K562 (cell line): Measurements from ENCODE around the gene DENND4C. TPM values are rescaled to one million over a fixed set of nuclear protein-coding genes. Genes with fewer than 3 reads are reported as not detected.

Source experiments
- ATAC-seq: fragments of 200-7000 bp; cut with Tn5 transposase; 3 replicates; pipeline ENCODE4 v1.9.1; 2020; ENCODE audit warnings: moderate library complexity
- BruUV-seq: library from RNA; stranded (reverse); fragments of 400-500 nt; replicated peaks from 2 replicates; lab custom pipeline; 2021; lab: Mats Ljungman, UMichigan
- CTCF ChIA-PET: fragments of 300-600 bp; formaldehyde crosslinking; extraction: SDS; loops from one replicate; lab custom pipeline; 2021; ENCODE audit warnings: low intra/inter-chr PET ratio; lab: Yijun Ruan, JAX
- POLR2A ChIA-PET: fragments of 300-600, 350-650 bp; sonication (Branson Sonifier 250); formaldehyde crosslinking; extraction: SDS; loops from one replicate; lab custom pipeline; 2021; ENCODE audit warnings: antibody characterized with exemption, inconsistent platforms; lab: Yijun Ruan, JAX
- DNase-seq, 4 experiments: peaks; one replicate each; pipeline versions ENCODE4 v3.0.0 to v3.0.0-alpha.2; 2011 to 2018; ENCODE audit warnings: low spot score in 3 of 4, mixed read lengths in 3 of 4; ENCODE audit errors: extremely low read depth in 1 of 4
- FAIRE-seq: peaks from 2 replicates; lab custom pipeline; 2011; peaks lifted over from hg19 to GRCh38; lab: Jason Lieb, UNC
- H2AFZ ChIP-seq: 2 replicates; pipeline ENCODE4 v1.6.0; 2011; ENCODE audit warnings: low read depth, low read length, control low read depth, inconsistent platforms
- H3K27ac ChIP-seq: fragments of 200-600 bp; 3 replicates; pipeline ENCODE4 v1.8.0; 2011; ENCODE audit warnings: low read depth, mild to moderate bottlenecking, control low read depth, inconsistent platforms, low read length, moderate library complexity, mixed read lengths; ENCODE audit errors: extremely low read depth
- H3K27me3 ChIP-seq, 2 experiments: fragments of 300-600 bp in 1 of 2; 2 replicates in 1 of 2; 3 replicates in 1 of 2; pipeline versions ENCODE4 v1.6.0 to v1.8.0; 2011; ENCODE audit warnings: inconsistent platforms in 2 of 2, low read length in 2 of 2, mild to moderate bottlenecking in 1 of 2, mixed read lengths in 1 of 2, moderate library complexity in 1 of 2; ENCODE audit not compliant: control insufficient read depth in 2 of 2, insufficient read depth in 2 of 2
- H3K36me3 ChIP-seq: fragments of 300-600 bp; 3 replicates; pipeline ENCODE4 v1.8.0; 2011; ENCODE audit warnings: mild to moderate bottlenecking, low read length, inconsistent platforms; ENCODE audit not compliant: control insufficient read depth, insufficient read depth
- H3K4me1 ChIP-seq, 2 experiments: fragments of 200-600 bp in 1 of 2; replicated peaks in 1 of 2; 2 replicates in 1 of 2; 3 replicates in 1 of 2; pipeline versions ENCODE4 v1.5.1 to v1.8.0; 2011; ENCODE audit warnings: inconsistent platforms in 2 of 2, low read length in 2 of 2, mild to moderate bottlenecking in 1 of 2, mixed read lengths in 1 of 2, moderate library complexity in 1 of 2; ENCODE audit not compliant: control insufficient read depth in 2 of 2, insufficient read depth in 2 of 2
- H3K4me2 ChIP-seq: 2 replicates; pipeline ENCODE4 v1.6.1; 2011; ENCODE audit warnings: low read length, control low read depth, inconsistent platforms, mixed read lengths; ENCODE audit not compliant: insufficient read depth
- H3K4me3 ChIP-seq: fragments of 200-600 bp; sonication (generic), shearing (Covaris generic); 2 replicates; pipeline ENCODE4 v1.5.1; 2016; ENCODE audit warnings: control low read depth, inconsistent platforms
- H3K79me2 ChIP-seq: fragments of 200-600 bp; 3 replicates; pipeline ENCODE4 v1.8.0; 2011; ENCODE audit warnings: low read length, inconsistent platforms; ENCODE audit not compliant: control insufficient read depth, insufficient read depth
- H3K9ac ChIP-seq, 2 experiments: 2 replicates each; pipeline versions ENCODE4 v1.6.0 to v1.6.1; 2011; ENCODE audit warnings: low read depth in 2 of 2, low read length in 2 of 2, control low read depth in 1 of 2, inconsistent platforms in 1 of 2, mild to moderate bottlenecking in 1 of 2, mixed read lengths in 1 of 2; ENCODE audit not compliant: insufficient read depth in 1 of 2
- H3K9me1 ChIP-seq: one replicate; pipeline ENCODE4 v1.6.0; 2011; ENCODE audit warnings: inconsistent platforms, mild to moderate bottlenecking, low read length, moderate library complexity; ENCODE audit not compliant: control insufficient read depth, insufficient read depth
- H3K9me3 ChIP-seq: replicated peaks from 2 replicates; pipeline ENCODE4 v1.5.1; 2011; ENCODE audit warnings: low read depth, low read length, inconsistent platforms; ENCODE audit not compliant: control insufficient read depth, insufficient read depth
- H4K20me1 ChIP-seq: replicated peaks from 2 replicates; pipeline ENCODE4 v1.6.1; 2011; ENCODE audit warnings: low read length, inconsistent platforms, mixed read lengths; ENCODE audit not compliant: control insufficient read depth, insufficient read depth
- FOXK2 ChIP-seq, 2 experiments: fragments of 450-650 bp; IDR thresholded peaks in 1 of 2; conservative IDR thresholded peaks in 1 of 2; 2 replicates each; pipeline ENCODE4 v1.6.1; 2016; ENCODE audit warnings: low read depth in 2 of 2, mild to moderate bottlenecking in 1 of 2
- HMGN3 ChIP-seq: IDR thresholded peaks from 2 replicates; pipeline ENCODE4 v1.6.1; 2011; ENCODE audit warnings: borderline replicate concordance, low read depth, mild to moderate bottlenecking, mixed read lengths, low read length; ENCODE audit not compliant: insufficient read length; ENCODE audit errors: extremely low read depth
- KAT2B ChIP-seq: IDR thresholded peaks from one replicate; pipeline ENCODE4 v1.6.1; 2012; ENCODE audit warnings: low read depth, mild to moderate bottlenecking, control low read depth, inconsistent platforms, low read length, moderate library complexity
- KDM5B ChIP-seq: fragments of 200-600 bp; sonication (generic); IDR thresholded peaks from 2 replicates; pipeline ENCODE4 v1.6.1; 2012; ENCODE audit warnings: low read depth, mild to moderate bottlenecking, moderate library complexity, low read length, control low read depth, inconsistent platforms; ENCODE audit not compliant: insufficient replicate concordance
- MCM7 ChIP-seq, 2 experiments: fragments of 450-650 bp; IDR thresholded peaks; 2 replicates each; pipeline ENCODE4 v1.6.1; 2016 to 2018
- MYC ChIP-seq, 2 experiments: fragments of 250-450 bp in 1 of 2; sonication (Bioruptor Pico) in 1 of 2; IDR thresholded peaks; 2 replicates each; pipeline versions ENCODE4 v1.5.1 to v1.6.1; 2012 to 2021; ENCODE audit warnings: low read depth in 2 of 2, borderline replicate concordance in 1 of 2, improper control_type of control experiment in 1 of 2, low read length in 1 of 2, mild to moderate bottlenecking in 1 of 2, moderate library complexity in 1 of 2
- NCOA4 ChIP-seq: fragments of 450-650 bp; IDR thresholded peaks from 2 replicates; pipeline ENCODE4 v1.6.1; 2018; ENCODE audit warnings: mild to moderate bottlenecking; ENCODE audit not compliant: partially characterized antibody
- RFX1 ChIP-seq: fragments of 450-650 bp; IDR thresholded peaks from 2 replicates; pipeline ENCODE4 v1.6.1; 2016; ENCODE audit warnings: mild to moderate bottlenecking, moderate library complexity
- SAFB2 ChIP-seq: fragments of 200-400 bp; formaldehyde crosslinking; IDR thresholded peaks from 2 replicates; pipeline ENCODE4 v1.6.1; 2018; ENCODE audit warnings: borderline replicate concordance, low read length, low read depth, moderate library complexity; ENCODE audit not compliant: severe bottlenecking
- SP1 ChIP-seq: sonication (generic); formaldehyde crosslinking; IDR thresholded peaks from 2 replicates; pipeline ENCODE4 v1.8.1; 2022; ENCODE audit warnings: mild to moderate bottlenecking, missing genetic modification reagents
- SP2 ChIP-seq: IDR thresholded peaks from 2 replicates; pipeline ENCODE4 v1.6.1; 2011; ENCODE audit warnings: mild to moderate bottlenecking, low read depth, low read length, moderate library complexity; ENCODE audit not compliant: poor library complexity, severe bottlenecking; ENCODE audit errors: extremely low read depth
- STAT5A ChIP-seq: IDR thresholded peaks from 2 replicates; pipeline ENCODE4 v1.6.1; 2012; ENCODE audit warnings: low read length, inconsistent platforms, borderline replicate concordance
- TCF3 ChIP-seq: sonication (generic); formaldehyde crosslinking; IDR thresholded peaks from 2 replicates; pipeline ENCODE4 v1.4.0; 2020; ENCODE audit warnings: mild to moderate bottlenecking, missing genetic modification reagents
- WHSC1 ChIP-seq: IDR thresholded peaks from one replicate; pipeline ENCODE4 v1.6.1; 2012; ENCODE audit warnings: low read length, control low read depth, inconsistent platforms
- ZNF280B ChIP-seq: fragments of 250-450 bp; sonication (Bioruptor Pico); IDR thresholded peaks from 2 replicates; pipeline ENCODE4 v1.5.1; 2021; ENCODE audit warnings: mild to moderate bottlenecking
- WGBS: fragments of 100-300 bp; shearing (Covaris generic); methylation state at CpG from one replicate; pipeline ENCODE4 v1.1.6; 2016; ENCODE audit warnings: low coverage, mixed read lengths; ENCODE audit not compliant: insufficient coverage; ENCODE audit errors: missing lambda C conversion rate; 5-methylcytosine and 5-hydroxymethylcytosine counted together
- in situ Hi-C: fragments of 300-500 bp; cut with MboI; formaldehyde crosslinking; loops from 4 replicates; pipeline ENCODE4 v1.15.0; 2018; ENCODE audit warnings: inconsistent platforms, mixed read lengths
- intact Hi-C: fragments of 100-400 bp; cut with micrococcal nuclease; formaldehyde crosslinking; loops from 2 replicates; pipeline ENCODE4 v1.14.2; 2022
- polyA plus RNA-seq, 8 experiments: library from polyadenylated mRNA; depleted of rRNA in 4 of 8; stranded (reverse) in 5 of 8; unstranded in 3 of 8; fragments of >200 nt; fragmentation: Nextera tagmentation in 2 of 8; fragmentation: Illumina TruSeq in 1 of 8; extraction: Ambion mirVana in 2 of 8; extraction: Trizol in 1 of 8; gene quantifications; 2 replicates each; pipeline versions ENCODE4 v1.2.1 to v1.2.3, GENCODE V29; 2011 to 2014; ENCODE audit warnings: inconsistent platforms in 1 of 8, missing spikeins in 1 of 8
- total RNA-seq, 7 experiments: library from RNA; depleted of rRNA in 6 of 7; stranded (reverse); fragments of >200 nt in 6 of 7; fragmentation: Illumina TruSeq in 2 of 7; extraction: Trizol in 2 of 7; gene quantifications; 2 replicates each; pipeline versions ENCODE4 v1.2.1 to v1.2.3, GENCODE V29; 2011 to 2021; ENCODE audit warnings: low replicate concordance in 1 of 7
- TF ChIP-seq, protein P1 (sequence below): fragments of 250-450 bp; sonication (Bioruptor Pico); IDR thresholded peaks from 2 replicates; pipeline ENCODE4 v1.8.0; 2021; ENCODE audit warnings: mild to moderate bottlenecking, moderate library complexity
- TF ChIP-seq, protein P2 (sequence below): fragments of 250-450 bp; sonication (Bioruptor Pico); IDR thresholded peaks from 2 replicates; pipeline ENCODE4 v1.5.0; 2022; ENCODE audit warnings: mild to moderate bottlenecking

The DENND4C gene
- total and polyA plus RNA-seq, 9 of the 15 experiments (the other 6 are each of a cell fraction or from before 2014, with no cell fraction given): 4.8 to 31.8 (median 13.9) TPM

DNA sequence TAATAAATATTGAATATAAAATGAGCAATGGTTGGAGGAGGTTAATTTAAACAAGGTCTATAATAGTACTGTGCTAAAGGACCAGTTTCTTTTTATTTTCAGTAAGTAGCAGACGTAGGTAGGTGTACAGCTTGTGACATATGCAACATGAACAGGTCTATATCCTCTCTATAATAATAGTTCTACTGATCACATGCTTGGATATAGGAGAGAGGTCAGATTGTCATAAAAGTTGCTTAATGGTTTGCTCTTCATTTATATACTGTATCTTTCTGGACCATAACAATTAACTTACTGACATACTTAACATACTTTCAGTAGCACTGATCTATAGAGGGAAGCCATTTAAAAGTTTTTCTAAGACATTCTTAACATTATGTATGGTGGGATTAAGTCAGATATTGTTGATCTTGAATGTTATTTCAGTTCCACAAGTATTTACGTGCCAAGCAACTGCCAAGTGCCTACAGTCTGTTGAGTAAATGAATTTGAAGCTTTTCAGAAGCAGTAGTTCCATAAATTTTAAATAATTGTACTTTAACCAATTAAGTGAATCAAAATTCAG lies 68.0 kb downstream of the DENND4C start:
- Histone ChIP-seq H3K9ac (no peak overlapping the region), H3K79me2 (no peaks in the 10 kb centered on the region), H3K9me3 (no peaks in the 10 kb centered on the region), H3K27ac (no peak overlapping the region), H4K20me1 (no peaks in the 10 kb centered on the region), H3K27me3 (no peaks in the 10 kb centered on the region), H3K9me1 (no peaks in the 10 kb centered on the region), H2AFZ (no peak overlapping the region), H3K4me3 (no peak overlapping the region), H3K4me2 (no peak overlapping the region), H3K36me3 (peaks cover 38% of the 10 kb centered on the region; the same call in 2 of the 3 replicates), H3K4me1 (no peaks in the 10 kb centered on the region)
- POLR2A ChIA-PET: no interaction called here
- ATAC-seq: no peak
- no TSS peak for BruUV-seq
- no peak for DNase-seq
- CTCF ChIA-PET: no interaction called here
- 100% methylated on average over 2 of the region's 2 CpGs for WGBS
- FAIRE-seq: no peak
- in situ Hi-C loops: no loop called here
- intact Hi-C loops: no loop called here
- TF ChIP-seq NCOA4: no peak
- TF ChIP-seq TCF3 (CRISPR knock-in tag): no peak
- TF ChIP-seq, protein P1, sequence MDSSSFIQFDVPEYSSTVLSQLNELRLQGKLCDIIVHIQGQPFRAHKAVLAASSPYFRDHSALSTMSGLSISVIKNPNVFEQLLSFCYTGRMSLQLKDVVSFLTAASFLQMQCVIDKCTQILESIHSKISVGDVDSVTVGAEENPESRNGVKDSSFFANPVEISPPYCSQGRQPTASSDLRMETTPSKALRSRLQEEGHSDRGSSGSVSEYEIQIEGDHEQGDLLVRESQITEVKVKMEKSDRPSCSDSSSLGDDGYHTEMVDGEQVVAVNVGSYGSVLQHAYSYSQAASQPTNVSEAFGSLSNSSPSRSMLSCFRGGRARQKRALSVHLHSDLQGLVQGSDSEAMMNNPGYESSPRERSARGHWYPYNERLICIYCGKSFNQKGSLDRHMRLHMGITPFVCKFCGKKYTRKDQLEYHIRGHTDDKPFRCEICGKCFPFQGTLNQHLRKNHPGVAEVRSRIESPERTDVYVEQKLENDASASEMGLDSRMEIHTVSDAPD: no peak
- no peak for TF ChIP-seq WHSC1
- TF ChIP-seq STAT5A: no peak
- TF ChIP-seq MYC (IDR thresholded peaks at IDR 0.05; ENCODE audit: low read depth, low read length): no peak
- no peak for TF ChIP-seq MYC (CRISPR knock-in tag; IDR thresholded peaks at IDR 0.05; ENCODE audit: borderline replicate concordance, low read depth)
- TF ChIP-seq, protein P2, sequence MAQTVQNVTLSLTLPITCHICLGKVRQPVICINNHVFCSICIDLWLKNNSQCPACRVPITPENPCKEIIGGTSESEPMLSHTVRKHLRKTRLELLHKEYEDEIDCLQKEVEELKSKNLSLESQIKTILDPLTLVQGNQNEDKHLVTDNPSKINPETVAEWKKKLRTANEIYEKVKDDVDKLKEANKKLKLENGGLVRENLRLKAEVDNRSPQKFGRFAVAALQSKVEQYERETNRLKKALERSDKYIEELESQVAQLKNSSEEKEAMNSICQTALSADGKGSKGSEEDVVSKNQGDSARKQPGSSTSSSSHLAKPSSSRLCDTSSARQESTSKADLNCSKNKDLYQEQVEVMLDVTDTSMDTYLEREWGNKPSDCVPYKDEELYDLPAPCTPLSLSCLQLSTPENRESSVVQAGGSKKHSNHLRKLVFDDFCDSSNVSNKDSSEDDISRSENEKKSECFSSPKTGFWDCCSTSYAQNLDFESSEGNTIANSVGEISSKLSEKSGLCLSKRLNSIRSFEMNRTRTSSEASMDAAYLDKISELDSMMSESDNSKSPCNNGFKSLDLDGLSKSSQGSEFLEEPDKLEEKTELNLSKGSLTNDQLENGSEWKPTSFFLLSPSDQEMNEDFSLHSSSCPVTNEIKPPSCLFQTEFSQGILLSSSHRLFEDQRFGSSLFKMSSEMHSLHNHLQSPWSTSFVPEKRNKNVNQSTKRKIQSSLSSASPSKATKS (CRISPR knock-in tag): no peak
- no peak for TF ChIP-seq SP1 (CRISPR knock-in tag)
- no peak for TF ChIP-seq KAT2B
- TF ChIP-seq SAFB2: no peak
- TF ChIP-seq FOXK2 (conservative IDR thresholded peaks at IDR 0.05 in 1 of 2, IDR thresholded peaks at IDR 0.05 in 1 of 2; ENCODE audit: low read depth in 2 of 2): no peak
- TF ChIP-seq SP2: no peak
- TF ChIP-seq RFX1: no peak
- no peak for TF ChIP-seq KDM5B
- TF ChIP-seq HMGN3: no peak
- no peak for TF ChIP-seq ZNF280B (CRISPR knock-in tag)
- no peak for TF ChIP-seq MCM7 (IDR thresholded peaks at IDR 0.05)
